Activated naive CD8-positive, alpha-beta T cell treated with anti-CD3 and anti-CD28 coated beads for 36 hours (primary cell): ENCODE results near the gene ZAP70. TPM values are rescaled to one million over a fixed set of nuclear protein-coding genes. Genes with fewer than 3 reads are reported as not detected.

Experiments
- DNase-seq: peaks from one replicate; pipeline ENCODE4 v3.0.0; 2021
- H3K27ac Mint-ChIP-seq: one replicate; pipeline ENCODE4 v1.8.0; 2022; ENCODE audit warnings: mild to moderate bottlenecking, moderate library complexity, mixed read lengths
- H3K27me3 Mint-ChIP-seq: one replicate; pipeline ENCODE4 v1.8.0; 2022; ENCODE audit warnings: mild to moderate bottlenecking, mixed read lengths
- H3K36me3 Mint-ChIP-seq: one replicate; pipeline ENCODE4 v1.8.0; 2021; ENCODE audit warnings: mild to moderate bottlenecking, mixed read lengths
- H3K4me1 Mint-ChIP-seq: one replicate; pipeline ENCODE4 v1.8.0; 2021; ENCODE audit warnings: mixed read lengths
- H3K4me3 Mint-ChIP-seq: one replicate; pipeline ENCODE4 v1.8.0; 2022; ENCODE audit warnings: mild to moderate bottlenecking, moderate library complexity, mixed read lengths
- H3K9me3 Mint-ChIP-seq: one replicate; pipeline ENCODE4 v1.8.0; 2022; ENCODE audit warnings: mixed read lengths
- total RNA-seq, 2 experiments: library from RNA; stranded (reverse); gene quantifications; one replicate each; pipeline ENCODE4 v1.2.3, GENCODE V29; 2021

The ZAP70 gene
- total RNA-seq, 2 experiments from 2014 or later = 198 to 204 TPM

GRCh38 chr2:97718942-97719341, 5.6 kb downstream of the ZAP70 start:
- Mint-ChIP-seq H3K4me3 (peak overlapping the region; percentile 89), H3K27ac (peak overlapping the region; percentile 99), H3K36me3 (peaks cover 78% of the 10 kb centered on the region), H3K27me3 (no peaks in the 10 kb centered on the region), H3K9me3 (no peaks in the 10 kb centered on the region), H3K4me1 (peaks cover 72% of the 10 kb centered on the region)
- DNase-seq = peak; percentile 29

- Mint-ChIP-seq H3K4me3 (peak overlapping the region; percentile 89), H3K36me3 (peaks cover 74% of the 10 kb centered on the region), H3K27ac (peak overlapping the region; percentile 99)
Observed at GRCh38 chr2:97719362-97720155, 6.2 kb downstream of the ZAP70 start.

GRCh38 chr2:97720746-97721145, 7.4 kb downstream of the ZAP70 start:
- Mint-ChIP-seq H3K4me1 (peaks cover 73% of the 10 kb centered on the region), H3K36me3 (peaks cover 72% of the 10 kb centered on the region), H3K27me3 (no peaks in the 10 kb centered on the region), H3K27ac (peak overlapping the region; percentile 70), H3K9me3 (no peaks in the 10 kb centered on the region), H3K4me3 (peak overlapping the region; percentile 20)
- no peak for DNase-seq

More at GRCh38 chr2:97719362-97720155, 6.2 kb downstream of the ZAP70 start:
- DNase-seq = no peak
- Mint-ChIP-seq H3K9me3 (no peaks in the 10 kb centered on the region), H3K27me3 (no peaks in the 10 kb centered on the region), H3K4me1 (peaks cover 73% of the 10 kb centered on the region)

GRCh38 chr2:97722227-97722626, 8.9 kb downstream of the ZAP70 start:
- Mint-ChIP-seq H3K4me1 (peaks cover 74% of the 10 kb centered on the region), H3K9me3 (peaks cover 3% of the 10 kb centered on the region), H3K4me3 (no peak overlapping the region), H3K27me3 (no peaks in the 10 kb centered on the region), H3K36me3 (peaks cover 76% of the 10 kb centered on the region), H3K27ac (peak overlapping the region; percentile 25)
- DNase-seq = no peak

- no peak for DNase-seq
- Mint-ChIP-seq H3K36me3 (peaks cover 77% of the 10 kb centered on the region), H3K4me3 (no peak overlapping the region), H3K27me3 (no peaks in the 10 kb centered on the region), H3K4me1 (peaks cover 75% of the 10 kb centered on the region), H3K9me3 (peaks cover 3% of the 10 kb centered on the region), H3K27ac (peak overlapping the region; percentile 31)
Observed at GRCh38 chr2:97723156-97724072, 10.0 kb downstream of the ZAP70 start.

GRCh38 chr2:97724073-97724410, 10.7 kb downstream of the ZAP70 start:
- no peak for DNase-seq
- Mint-ChIP-seq H3K4me1 (peaks cover 74% of the 10 kb centered on the region), H3K27ac (no peak overlapping the region), H3K9me3 (peaks cover 3% of the 10 kb centered on the region), H3K27me3 (no peaks in the 10 kb centered on the region), H3K36me3 (peaks cover 77% of the 10 kb centered on the region), H3K4me3 (no peak overlapping the region)

- peaks cover 73% of the 10 kb centered on the region for H3K4me1 Mint-ChIP-seq
- peaks cover 78% of the 10 kb centered on the region for H3K36me3 Mint-ChIP-seq
- no peak overlapping the region for H3K27ac Mint-ChIP-seq
- H3K4me3 Mint-ChIP-seq = no peak overlapping the region
- peaks cover 3% of the 10 kb centered on the region for H3K9me3 Mint-ChIP-seq
- H3K27me3 Mint-ChIP-seq = no peaks in the 10 kb centered on the region
- DNase-seq = no peak
Observed at GRCh38 chr2:97724501-97724900, 11.1 kb downstream of the ZAP70 start.

GRCh38 chr2:97724946-97725688, 11.7 kb downstream of the ZAP70 start:
- Mint-ChIP-seq H3K27ac (peak overlapping the region; percentile 75), H3K36me3 (peaks cover 80% of the 10 kb centered on the region), H3K27me3 (no peaks in the 10 kb centered on the region), H3K4me1 (peaks cover 67% of the 10 kb centered on the region), H3K9me3 (peaks cover 4% of the 10 kb centered on the region), H3K4me3 (no peak overlapping the region)
- no peak for DNase-seq

GRCh38 chr2:97726261-97727064, 13.1 kb downstream of the ZAP70 start:
- no peak overlapping the region for H3K4me3 Mint-ChIP-seq
- peaks cover 62% of the 10 kb centered on the region for H3K4me1 Mint-ChIP-seq
- H3K27ac Mint-ChIP-seq = peak overlapping the region; percentile 85
- no peak for DNase-seq
- H3K27me3 Mint-ChIP-seq = no peaks in the 10 kb centered on the region
- peaks cover 9% of the 10 kb centered on the region for H3K9me3 Mint-ChIP-seq
- H3K36me3 Mint-ChIP-seq = peaks cover 85% of the 10 kb centered on the region

- Mint-ChIP-seq H3K27me3 (no peaks in the 10 kb centered on the region), H3K27ac (peak overlapping the region; percentile 85), H3K4me3 (no peak overlapping the region), H3K4me1 (peaks cover 64% of the 10 kb centered on the region), H3K9me3 (peaks cover 9% of the 10 kb centered on the region), H3K36me3 (peaks cover 87% of the 10 kb centered on the region)
- DNase-seq = no peak
Observed at GRCh38 chr2:97727296-97727695, 13.9 kb downstream of the ZAP70 start.

GRCh38 chr2:97728091-97728731, 14.8 kb downstream of the ZAP70 start:
- Mint-ChIP-seq H3K4me1 (peaks cover 56% of the 10 kb centered on the region), H3K4me3 (no peak overlapping the region), H3K36me3 (peaks cover 79% of the 10 kb centered on the region), H3K27me3 (no peaks in the 10 kb centered on the region), H3K27ac (peak overlapping the region; percentile 85), H3K9me3 (peaks cover 9% of the 10 kb centered on the region)
- DNase-seq = peak; percentile 51

- H3K27me3 Mint-ChIP-seq = no peaks in the 10 kb centered on the region
- H3K27ac Mint-ChIP-seq = peak overlapping the region; percentile 34
- peaks cover 67% of the 10 kb centered on the region for H3K36me3 Mint-ChIP-seq
- peaks cover 45% of the 10 kb centered on the region for H3K4me1 Mint-ChIP-seq
- peaks cover 9% of the 10 kb centered on the region for H3K9me3 Mint-ChIP-seq
- no peak for DNase-seq
- no peak overlapping the region for H3K4me3 Mint-ChIP-seq
Observed at GRCh38 chr2:97730245-97730644, 16.9 kb downstream of the ZAP70 start.

GRCh38 chr2:97731274-97732020, 18.1 kb downstream of the ZAP70 start:
- Mint-ChIP-seq H3K9me3 (peaks cover 9% of the 10 kb centered on the region), H3K27me3 (no peaks in the 10 kb centered on the region), H3K27ac (peak overlapping the region; percentile 78), H3K4me3 (no peak overlapping the region), H3K4me1 (peaks cover 34% of the 10 kb centered on the region), H3K36me3 (peaks cover 59% of the 10 kb centered on the region)
- DNase-seq = no peak
